ENCODE measurements around the gene ALK. TPM values are rescaled to one million over a fixed set of nuclear protein-coding genes. Genes with fewer than 3 reads are reported as not detected.
A peak's percentile ranks its signal among the peaks of the same experiment; 100 is the strongest.

Gene ALK
- polyA plus RNA-seq, 2 of the 4 experiments (the other 2 are of a cell fraction): not detected

DNA sequence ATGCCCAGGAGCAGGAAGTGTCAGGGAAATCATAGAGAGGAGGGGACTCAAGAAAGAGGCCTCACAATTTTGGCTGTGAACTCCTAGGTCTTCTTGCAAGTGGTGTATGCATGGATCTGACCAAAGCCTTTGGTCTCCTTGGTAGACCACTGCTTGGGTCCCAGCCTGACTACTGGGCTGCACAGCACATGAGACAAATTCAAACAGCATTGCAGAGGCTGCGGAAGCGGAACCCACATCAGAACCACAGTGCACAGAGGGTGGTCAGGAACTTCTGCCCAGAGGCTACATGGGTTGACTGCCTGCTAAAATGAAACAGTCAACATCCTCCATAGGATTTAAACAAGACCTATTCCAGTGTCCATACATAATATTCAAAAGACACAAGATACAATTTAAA, 766.8 kb downstream of the ALK start:
- ChIA-PET POLR2A (no interaction called here), CTCF (interaction anchor here (1.0 to 1.3 kb wide), 2 partner anchors 19 to 42 kb away, joined by 3 read pairs; no protein-coding TSS in a partner anchor)
- no peak for FAIRE-seq
- no peak overlapping the region for H3K27ac ChIP-seq
- TF ChIP-seq RNF2 (IDR thresholded peaks at IDR 0.05; ENCODE audit: borderline replicate concordance, low read depth) (no peak), JUN (IDR thresholded peaks at IDR 0.05) (no peak)
- H3K9me3 ChIP-seq: no peaks in the 10 kb centered on the region
- no peak for ATAC-seq
- 88% methylated on average over 2 of the region's 2 CpGs for WGBS (ENCODE audit: missing lambda C conversion rate)
- no peaks in the 10 kb centered on the region for H3K4me1 ChIP-seq
- no peak overlapping the region for H3K4me3 ChIP-seq
- DNase-seq (ENCODE audit: low read depth in 1 of 2, low spot score in 1 of 2): no peak
- H3K4me2 ChIP-seq: no peak overlapping the region

DNA sequence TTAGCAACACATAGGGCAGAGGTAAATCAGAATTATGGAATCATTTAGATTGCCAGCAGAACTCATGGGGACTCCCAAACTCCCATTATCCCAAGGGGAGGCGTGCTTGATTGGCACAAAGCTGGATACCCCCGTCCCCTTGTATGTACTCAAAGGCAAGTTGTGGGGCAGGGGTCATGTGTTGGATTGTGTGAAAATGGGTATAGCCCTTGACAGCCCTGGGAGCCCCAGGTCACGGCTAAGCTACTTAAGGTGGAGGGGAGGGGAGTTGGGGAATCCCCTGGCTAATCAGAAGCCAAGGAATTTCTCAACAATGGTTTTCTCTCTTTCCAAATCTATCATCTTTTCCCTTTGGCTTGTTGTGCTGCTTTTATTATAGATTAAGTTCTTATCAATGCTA, 773.4 kb downstream of the ALK start:
- Histone ChIP-seq H3K4me3 (no peak overlapping the region), H3K4me2 (no peak overlapping the region), H3K9me3 (no peaks in the 10 kb centered on the region), H3K4me1 (peaks cover 15% of the 10 kb centered on the region; the same call in 2 of the 3 replicates), H3K27ac (no peak overlapping the region)
- WGBS (ENCODE audit: missing lambda C conversion rate): 70% methylated on average over 3 of the region's 3 CpGs
- no peak for TF ChIP-seq JUNB (IDR thresholded peaks at IDR 0.05)
- no peak for TF ChIP-seq CBX2 (IDR thresholded peaks at IDR 0.05; ENCODE audit: borderline replicate concordance, low read depth)
- no peak for TF ChIP-seq HEYL (CRISPR knock-in tag; IDR thresholded peaks at IDR 0.05)
- no peak for TF ChIP-seq BHLHE40 (IDR thresholded peaks at IDR 0.05; ENCODE audit: low read depth, low read length)
- TF ChIP-seq ESRRA (IDR thresholded peaks at IDR 0.05; ENCODE audit: borderline replicate concordance, low read length): no peak
- TF ChIP-seq SREBF2 (IDR thresholded peaks at IDR 0.05): no peak
- TF ChIP-seq HOXB13 (CRISPR knock-in tag; IDR thresholded peaks at IDR 0.05; ENCODE audit: low read depth): no peak
- TF ChIP-seq FOSL2 (IDR thresholded peaks at IDR 0.05): no peak
- no peak for TF ChIP-seq FOSL2 (CRISPR knock-in tag; IDR thresholded peaks at IDR 0.05)
- TF ChIP-seq EP300 (IDR thresholded peaks at IDR 0.05): no peak
- ChIA-PET POLR2A (no interaction called here), CTCF (interaction anchor here (0.9 to 2.6 kb wide), 3 partner anchors 18 to 189 kb away, joined by 3 to 6 read pairs (median 3); no protein-coding TSS in a partner anchor)
- no peak for ATAC-seq
- no peak for FAIRE-seq
- DNase-seq (ENCODE audit: low read depth in 1 of 2, low spot score in 1 of 2): no peak

DNA sequence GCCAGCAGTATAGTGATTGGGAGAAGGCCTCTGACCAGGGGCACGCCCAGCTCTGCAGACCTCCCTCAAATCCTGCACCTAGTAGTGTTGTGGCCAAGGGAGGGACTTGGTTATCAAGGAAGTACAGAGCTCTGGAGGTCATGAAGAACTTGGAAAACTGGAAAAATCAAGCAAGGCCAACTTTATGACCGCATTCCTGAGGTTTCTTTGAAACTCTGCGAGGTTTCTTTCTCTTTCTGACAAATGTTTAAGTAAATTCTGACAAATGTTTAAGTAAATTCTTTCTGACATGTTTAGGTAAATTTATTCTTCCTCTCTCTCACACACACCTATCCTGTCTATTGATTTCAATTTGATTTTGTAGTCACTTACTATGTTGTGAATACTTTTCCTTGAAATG, 775.2 kb downstream of the ALK start:
- peaks cover 15% of the 10 kb centered on the region; the same call in 2 of the 3 replicates for H3K4me1 ChIP-seq
- CTCF ChIA-PET: interaction anchor here (1.2 to 2.6 kb wide), 3 partner anchors 180 to 188 kb away, joined by 4 to 6 read pairs (median 5); no protein-coding TSS in a partner anchor
- FAIRE-seq: no peak
- TF ChIP-seq ZFP36 (IDR thresholded peaks at IDR 0.05; ENCODE audit: borderline replicate concordance, partially characterized antibody) (no peak), SMC3 (IDR thresholded peaks at IDR 0.05) (no peak), CBX2 (IDR thresholded peaks at IDR 0.05; ENCODE audit: borderline replicate concordance, low read depth) (no peak)
- no peak overlapping the region for H3K27ac ChIP-seq
- H3K9me3 ChIP-seq: no peaks in the 10 kb centered on the region
- no peak overlapping the region for H3K4me3 ChIP-seq
- H3K4me2 ChIP-seq: no peak overlapping the region
- POLR2A ChIA-PET: no interaction called here
- WGBS (ENCODE audit: missing lambda C conversion rate): 90% methylated on average over 3 of the region's 3 CpGs
- DNase-seq (ENCODE audit: low read depth in 1 of 2, low spot score in 1 of 2): no peak
- ATAC-seq: peak in 1 of 2 experiments; percentile 34; a peak in 2 of 6 replicates

DNA sequence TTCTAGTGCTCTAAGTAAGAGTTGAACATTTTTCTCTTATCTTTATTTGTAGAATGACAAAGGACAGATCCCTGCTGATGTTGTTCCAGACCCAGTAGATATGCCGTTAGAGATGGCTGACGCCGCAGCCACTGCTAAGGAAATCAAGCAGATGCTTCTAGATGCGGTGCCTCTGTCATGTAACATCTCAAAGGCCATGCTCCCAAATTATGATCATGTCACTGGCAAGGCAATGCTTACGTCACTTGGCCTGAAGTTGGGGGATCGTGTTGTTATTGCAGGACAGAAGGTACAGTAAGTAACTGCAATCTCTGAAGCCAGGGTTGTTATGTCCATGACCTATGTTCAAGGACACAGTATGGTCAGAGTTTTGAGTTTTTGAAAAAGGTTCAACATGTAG, 777.7 kb downstream of the ALK start:
- TF ChIP-seq JUNB (IDR thresholded peaks at IDR 0.05): no peak
- TF ChIP-seq KDM1A (IDR thresholded peaks at IDR 0.05; ENCODE audit: low read depth): no peak
- TF ChIP-seq, protein P1, sequence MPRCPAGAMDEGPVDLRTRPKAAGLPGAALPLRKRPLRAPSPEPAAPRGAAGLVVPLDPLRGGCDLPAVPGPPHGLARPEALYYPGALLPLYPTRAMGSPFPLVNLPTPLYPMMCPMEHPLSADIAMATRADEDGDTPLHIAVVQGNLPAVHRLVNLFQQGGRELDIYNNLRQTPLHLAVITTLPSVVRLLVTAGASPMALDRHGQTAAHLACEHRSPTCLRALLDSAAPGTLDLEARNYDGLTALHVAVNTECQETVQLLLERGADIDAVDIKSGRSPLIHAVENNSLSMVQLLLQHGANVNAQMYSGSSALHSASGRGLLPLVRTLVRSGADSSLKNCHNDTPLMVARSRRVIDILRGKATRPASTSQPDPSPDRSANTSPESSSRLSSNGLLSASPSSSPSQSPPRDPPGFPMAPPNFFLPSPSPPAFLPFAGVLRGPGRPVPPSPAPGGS (IDR thresholded peaks at IDR 0.05): no peak
- TF ChIP-seq, protein P2, sequence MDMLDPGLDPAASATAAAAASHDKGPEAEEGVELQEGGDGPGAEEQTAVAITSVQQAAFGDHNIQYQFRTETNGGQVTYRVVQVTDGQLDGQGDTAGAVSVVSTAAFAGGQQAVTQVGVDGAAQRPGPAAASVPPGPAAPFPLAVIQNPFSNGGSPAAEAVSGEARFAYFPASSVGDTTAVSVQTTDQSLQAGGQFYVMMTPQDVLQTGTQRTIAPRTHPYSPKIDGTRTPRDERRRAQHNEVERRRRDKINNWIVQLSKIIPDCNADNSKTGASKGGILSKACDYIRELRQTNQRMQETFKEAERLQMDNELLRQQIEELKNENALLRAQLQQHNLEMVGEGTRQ (IDR thresholded peaks at IDR 0.05): no peak
- no peak for TF ChIP-seq ZNF302 (CRISPR knock-in tag; IDR thresholded peaks at IDR 0.05)
- TF ChIP-seq FOSL2 (IDR thresholded peaks at IDR 0.05): no peak
- no peak for TF ChIP-seq FOSL2 (CRISPR knock-in tag; IDR thresholded peaks at IDR 0.05)
- ChIA-PET POLR2A (no interaction called here), CTCF (no interaction called here)
- no peak overlapping the region for H3K4me3 ChIP-seq
- peaks cover 6% of the 10 kb centered on the region; the same call in 1 of the 3 replicates for H3K9me3 ChIP-seq
- DNase-seq (ENCODE audit: low read depth in 1 of 2, low spot score in 1 of 2): no peak
- no peak for FAIRE-seq
- WGBS (ENCODE audit: missing lambda C conversion rate): 97% methylated on average over 6 of the region's 6 CpGs
- ATAC-seq: no peak
- peaks cover 15% of the 10 kb centered on the region; the same call in 2 of the 3 replicates for H3K4me1 ChIP-seq
- H3K4me2 ChIP-seq: no peak overlapping the region
- no peak overlapping the region for H3K27ac ChIP-seq

Small RNA genes lying within 50 kb of the gene (small RNA-seq; reads per million reads assigned to genes)
- 0 reads per million in 6 experiments for gene RN7SL516P

Other genes starting within 250 kb of the ALK start
- gene YPEL5, start 225.4 kb upstream of the ALK start, polyA plus RNA-seq (2011; rRNA removed): 89.6 and 93.4 TPM in 2 replicates
- gene YPEL5, start 225.4 kb upstream of the ALK start, polyA plus RNA-seq (2017; fragmentation: RNase III; extraction: RNeasy Plus Mini Kit Qiagen cat#74134 plus additional on column Dnase treatment): 37.6 to 50.3 TPM (median 45.6 TPM) in 3 replicates

Measured in A549 (cell line).